CD4-positive, alpha-beta T cell (primary cell): ENCODE results near the gene IRS1. TPM values are rescaled to one million over a fixed set of nuclear protein-coding genes. Genes with fewer than 3 reads are reported as not detected.

Experiments used
- ATAC-seq: fragments of 200-7000 bp; cut with Tn5 transposase; one replicate; pipeline ENCODE4 v1.10.0; 2022; ENCODE audit warnings: mild to moderate bottlenecking; ENCODE audit not compliant: poor library complexity
- CTCF ChIA-PET: fragments of 350-600 bp; sonication (Branson Sonifier 250); formaldehyde crosslinking; loops from one replicate; lab custom pipeline; 2021; ENCODE audit warnings: antibody characterized with exemption, inconsistent platforms; lab: Charles Lee
- POLR2A ChIA-PET: fragments of 350-600 bp; sonication (Branson Sonifier 250); formaldehyde crosslinking; loops from one replicate; lab custom pipeline; 2021; ENCODE audit warnings: antibody characterized with exemption, inconsistent platforms; lab: Charles Lee
- DNase-seq, 14 experiments: peaks; one replicate each; pipeline ENCODE4 v3.0.0-alpha.2; 2013 to 2020; ENCODE audit warnings: mixed read lengths in 2 of 14
- H3K27ac ChIP-seq, 2 donors: one replicate each; pipeline versions ENCODE4 v1.5.1 to v1.7.0; 2013; ENCODE audit warnings: low read length in 2 of 2, low read depth in 1 of 2, mild to moderate bottlenecking in 1 of 2
- H3K27me3 ChIP-seq, 2 experiments: 1 replicate in 1 of 2; 2 replicates in 1 of 2; pipeline versions ENCODE4 v1.6.1 to v1.7.0; 2013; ENCODE audit warnings: low read length in 2 of 2, control low read depth in 1 of 2, mild to moderate bottlenecking in 1 of 2, moderate library complexity in 1 of 2; ENCODE audit not compliant: insufficient read depth in 2 of 2, control insufficient read depth in 1 of 2
- H3K36me3 ChIP-seq: one replicate; pipeline ENCODE4 v1.6.1; 2013; ENCODE audit warnings: low read length, control low read depth; ENCODE audit not compliant: insufficient read depth
- H3K4me1 ChIP-seq: one replicate; pipeline ENCODE4 v1.6.1; 2013; ENCODE audit warnings: low read length, control low read depth; ENCODE audit not compliant: insufficient read depth
- H3K4me3 ChIP-seq: one replicate; pipeline ENCODE4 v1.5.1; 2013; ENCODE audit warnings: mild to moderate bottlenecking, low read length, moderate library complexity
- H3K9me3 ChIP-seq, 2 experiments: 1 replicate in 1 of 2; 2 replicates in 1 of 2; pipeline versions ENCODE4 v1.6.1 to v1.7.0; 2013; ENCODE audit warnings: low read length in 2 of 2, mild to moderate bottlenecking in 2 of 2, control low read depth in 1 of 2, moderate library complexity in 1 of 2; ENCODE audit not compliant: control insufficient read depth in 1 of 2, insufficient read depth in 1 of 2
- H3K27ac Mint-ChIP-seq: one replicate; pipeline ENCODE4 v1.8.0; 2020; ENCODE audit warnings: mixed read lengths
- H3K27me3 Mint-ChIP-seq: one replicate; pipeline ENCODE4 v1.8.0; 2021; ENCODE audit warnings: mixed read lengths
- H3K36me3 Mint-ChIP-seq: one replicate; pipeline ENCODE4 v1.8.0; 2021; ENCODE audit warnings: low read depth, mixed read lengths
- H3K4me1 Mint-ChIP-seq: one replicate; pipeline ENCODE4 v1.8.0; 2021; ENCODE audit warnings: low read depth, mixed read lengths
- H3K4me3 Mint-ChIP-seq: one replicate; pipeline ENCODE4 v1.8.0; 2020; ENCODE audit warnings: mild to moderate bottlenecking, mixed read lengths
- H3K9me3 Mint-ChIP-seq: one replicate; pipeline ENCODE4 v1.8.0; 2020; ENCODE audit warnings: mixed read lengths
- intact Hi-C, 2 experiments: fragments of 100-400 bp; cut with DNase I in 1 of 2; cut with micrococcal nuclease in 1 of 2; formaldehyde crosslinking; loops; one replicate each; pipeline versions ENCODE4 v1.15.1 to v1.9.0; 2023 to 2025; cut with DNase I, micrococcal nuclease
- total RNA-seq, 174 experiments: library from RNA in 2 of 174; stranded (reverse) in 2 of 174; gene quantifications; one replicate each; pipeline ENCODE4 v1.2.3 and lab custom pipeline; 2021 to 2026
- TF ChIP-seq, protein P1 (sequence below): fragments of 200-600 bp; IDR thresholded peaks from one replicate; pipeline ENCODE4 v1.8.0; 2022; ENCODE audit warnings: antibody characterized with exemption, mild to moderate bottlenecking

IRS1 gene
- total RNA-seq, 2 experiments from 2014 or later: 2.9 TPM

DNA sequence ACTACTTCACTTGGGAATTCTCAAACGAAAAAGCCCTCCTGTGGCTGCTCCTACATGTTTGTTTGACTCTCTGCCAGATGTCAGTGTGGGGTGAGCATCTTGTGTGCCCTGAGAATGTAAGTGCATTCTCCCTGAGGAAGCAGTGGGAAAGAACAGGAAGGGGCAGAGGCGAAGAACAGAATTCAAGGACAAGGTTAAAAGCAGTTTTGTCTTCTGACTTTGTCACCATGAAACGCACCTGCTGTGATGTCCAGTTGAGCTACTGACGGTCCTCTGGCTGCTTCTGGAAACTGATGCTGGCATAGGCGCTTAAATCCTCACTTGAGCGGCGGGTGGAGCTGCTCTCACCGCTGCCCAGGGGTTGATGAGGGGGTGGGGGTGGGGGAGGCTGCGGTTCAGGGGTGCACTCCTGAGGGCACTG, 4.9 kb downstream of the IRS1 start:
- ChIA-PET POLR2A (interaction anchor here (0.8 kb wide), 1 partner anchor 41 kb away, joined by 3 read pairs; the partner anchor contains the start of gene RHBDD1), CTCF (no interaction called here)
- no peaks in the 10 kb centered on the region for H3K36me3 ChIP-seq
- no peak for DNase-seq
- H3K4me1 ChIP-seq: peaks cover 58% of the 10 kb centered on the region
- Mint-ChIP-seq H3K27ac (peak overlapping the region; percentile 97), H3K36me3 (peaks cover 5% of the 10 kb centered on the region), H3K4me3 (peak overlapping the region; percentile 72), H3K4me1 (peaks cover 34% of the 10 kb centered on the region), H3K9me3 (no peaks in the 10 kb centered on the region), H3K27me3 (no peaks in the 10 kb centered on the region)
- no peak for ATAC-seq
- intact Hi-C loops: loop anchor here in 1 of 2 experiments (2.0 to 10.0 kb wide), 3 partner anchors 38 to 1510 kb away; partner anchors contain the start of gene MFF
- no peak overlapping the region for H3K4me3 ChIP-seq
- H3K9me3 ChIP-seq: peaks cover 0 to 5% of the 10 kb centered on the region in 2 experiments
- no peaks in the 10 kb centered on the region for H3K27me3 ChIP-seq
- H3K27ac ChIP-seq: no peak overlapping the region
- TF ChIP-seq, protein P1, sequence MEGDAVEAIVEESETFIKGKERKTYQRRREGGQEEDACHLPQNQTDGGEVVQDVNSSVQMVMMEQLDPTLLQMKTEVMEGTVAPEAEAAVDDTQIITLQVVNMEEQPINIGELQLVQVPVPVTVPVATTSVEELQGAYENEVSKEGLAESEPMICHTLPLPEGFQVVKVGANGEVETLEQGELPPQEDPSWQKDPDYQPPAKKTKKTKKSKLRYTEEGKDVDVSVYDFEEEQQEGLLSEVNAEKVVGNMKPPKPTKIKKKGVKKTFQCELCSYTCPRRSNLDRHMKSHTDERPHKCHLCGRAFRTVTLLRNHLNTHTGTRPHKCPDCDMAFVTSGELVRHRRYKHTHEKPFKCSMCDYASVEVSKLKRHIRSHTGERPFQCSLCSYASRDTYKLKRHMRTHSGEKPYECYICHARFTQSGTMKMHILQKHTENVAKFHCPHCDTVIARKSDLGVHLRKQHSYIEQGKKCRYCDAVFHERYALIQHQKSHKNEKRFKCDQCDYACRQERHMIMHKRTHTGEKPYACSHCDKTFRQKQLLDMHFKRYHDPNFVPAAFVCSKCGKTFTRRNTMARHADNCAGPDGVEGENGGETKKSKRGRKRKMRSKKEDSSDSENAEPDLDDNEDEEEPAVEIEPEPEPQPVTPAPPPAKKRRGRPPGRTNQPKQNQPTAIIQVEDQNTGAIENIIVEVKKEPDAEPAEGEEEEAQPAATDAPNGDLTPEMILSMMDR: no peak

DNA sequence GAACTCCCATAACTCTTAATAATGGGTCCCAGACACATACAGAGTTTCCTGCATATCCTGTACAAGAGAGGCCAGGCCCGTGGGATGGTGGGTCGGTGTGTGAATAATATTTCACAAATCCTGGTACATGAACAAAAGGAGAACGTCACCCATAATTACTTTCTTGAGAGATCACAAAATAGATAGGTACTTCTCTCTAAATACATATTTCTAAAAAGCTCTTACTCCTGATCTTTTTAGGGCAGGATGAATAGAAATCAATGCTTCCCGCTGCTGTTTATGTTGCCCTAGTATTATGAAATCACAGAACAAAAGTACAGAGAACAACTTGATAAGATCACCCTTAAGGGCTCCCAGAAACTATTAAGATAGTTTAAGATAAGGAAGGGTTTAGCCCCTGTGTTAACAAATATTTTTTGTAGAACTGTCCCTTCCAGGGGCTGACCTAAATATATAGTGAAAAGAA, 5.4 kb downstream of the IRS1 start:
- H3K9me3 ChIP-seq: peaks cover 0 to 5% of the 10 kb centered on the region in 2 experiments
- Mint-ChIP-seq H3K36me3 (peaks cover 5% of the 10 kb centered on the region), H3K4me3 (peak overlapping the region; percentile 72), H3K9me3 (no peaks in the 10 kb centered on the region), H3K4me1 (peaks cover 34% of the 10 kb centered on the region), H3K27ac (peak overlapping the region; percentile 97), H3K27me3 (no peaks in the 10 kb centered on the region)
- DNase-seq (no peak), ATAC-seq (no peak)
- CTCF ChIA-PET: no interaction called here
- no peak overlapping the region for H3K27ac ChIP-seq
- H3K36me3 ChIP-seq: no peaks in the 10 kb centered on the region
- TF ChIP-seq, protein P1: no peak
- H3K4me1 ChIP-seq: peaks cover 58% of the 10 kb centered on the region
- POLR2A ChIA-PET: no interaction called here
- H3K4me3 ChIP-seq: no peak overlapping the region
- no peaks in the 10 kb centered on the region for H3K27me3 ChIP-seq
- intact Hi-C loops: loop anchor here in 1 of 2 experiments (2.0 to 10.0 kb wide), 3 partner anchors 39 to 1509 kb away; partner anchors contain the start of gene MFF

DNA sequence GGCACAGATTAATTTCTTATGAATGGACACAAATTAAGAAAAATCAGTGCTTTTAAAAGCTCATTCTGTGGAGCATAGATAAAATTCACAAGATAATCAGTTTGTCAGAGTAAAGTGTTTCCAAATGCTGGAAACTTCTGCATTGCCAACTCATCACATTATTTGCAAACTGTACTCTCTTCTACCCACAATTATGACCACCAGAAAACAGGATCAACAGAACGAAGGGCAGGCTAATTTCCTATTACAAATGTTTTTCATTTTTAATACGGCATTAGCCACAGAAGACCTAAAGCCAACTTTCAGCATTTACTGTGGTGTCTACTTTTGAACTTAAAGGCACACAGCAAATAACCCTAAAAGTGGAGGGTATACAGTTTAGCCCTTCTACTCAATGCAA, 6.0 kb downstream of the IRS1 start:
- DNase-seq (no peak), ATAC-seq (no peak)
- Mint-ChIP-seq H3K9me3 (no peaks in the 10 kb centered on the region), H3K27ac (peak overlapping the region; percentile 97), H3K4me3 (peak overlapping the region; percentile 72), H3K36me3 (peaks cover 5% of the 10 kb centered on the region), H3K4me1 (peaks cover 34% of the 10 kb centered on the region), H3K27me3 (no peaks in the 10 kb centered on the region)
- TF ChIP-seq, protein P1: no peak
- Histone ChIP-seq H3K9me3 (peaks cover 0 to 5% of the 10 kb centered on the region in 2 experiments), H3K36me3 (no peaks in the 10 kb centered on the region), H3K4me3 (no peak overlapping the region), H3K27me3 (no peaks in the 10 kb centered on the region), H3K4me1 (peaks cover 54% of the 10 kb centered on the region), H3K27ac (no peak overlapping the region)
- ChIA-PET CTCF (no interaction called here), POLR2A (interaction anchor here (1.6 kb wide), 1 partner anchor 42 kb away, joined by 11 read pairs; the partner anchor contains the start of gene RHBDD1)
- intact Hi-C loops: loop anchor here in 1 of 2 experiments (2.0 to 10.0 kb wide), 3 partner anchors 39 to 1509 kb away; partner anchors contain the start of gene MFF
